H1 (cell line): ENCODE measurements around the gene TAF8. TPM values are rescaled to one million over a fixed set of nuclear protein-coding genes. Genes with fewer than 3 reads are reported as not detected.

ENCODE experiments used
- CTCF ChIA-PET: fragments of 300-600 bp; sonication (Branson Sonifier 250); formaldehyde crosslinking; loops from one replicate; lab custom pipeline; 2021; ENCODE audit not compliant: partially characterized antibody; lab: Charles Lee
- POLR2A ChIA-PET: fragments of 300-600 bp; sonication (Branson Sonifier 250); formaldehyde crosslinking; loops from one replicate; lab custom pipeline; 2021; ENCODE audit warnings: inconsistent platforms; ENCODE audit not compliant: partially characterized antibody; lab: Charles Lee
- DNase-seq, 2 experiments: peaks; one replicate each; pipeline versions ENCODE4 v3.0.0 to v3.0.0-alpha.2; 2010 to 2022; ENCODE audit warnings: low spot score in 2 of 2, low read depth in 1 of 2, mixed read lengths in 1 of 2
- FAIRE-seq: peaks from 2 replicates; lab custom pipeline; 2011; peaks lifted over from hg19 to GRCh38; lab: Jason Lieb, UNC
- H2AFZ ChIP-seq: 2 replicates; pipeline ENCODE4 v1.8.1; 2012; ENCODE audit warnings: low read length, inconsistent platforms
- H2AK5ac ChIP-seq: 2 replicates; pipeline ENCODE4 v1.6.1; 2013; ENCODE audit warnings: low read depth, low read length
- H2BK120ac ChIP-seq: replicated peaks from 2 replicates; pipeline ENCODE3; 2013; ENCODE audit warnings: low read depth, low read length, inconsistent platforms
- H2BK12ac ChIP-seq: 2 replicates; pipeline ENCODE4 v1.6.1; 2013; ENCODE audit warnings: low read depth, low read length
- H2BK15ac ChIP-seq: 2 replicates; pipeline ENCODE4 v1.6.1; 2013; ENCODE audit warnings: low read length
- H2BK20ac ChIP-seq: 2 replicates; pipeline ENCODE4 v1.6.1; 2013; ENCODE audit warnings: low read length
- H2BK5ac ChIP-seq: 2 replicates; pipeline ENCODE4 v1.6.1; 2013; ENCODE audit warnings: low read depth, low read length
- H3K14ac ChIP-seq: 2 replicates; pipeline ENCODE4 v1.6.1; 2013; ENCODE audit warnings: inconsistent platforms; ENCODE audit not compliant: insufficient read length
- H3K18ac ChIP-seq: 2 replicates; pipeline ENCODE4 v1.6.1; 2013; ENCODE audit warnings: low read length; ENCODE audit errors: extremely low read depth
- H3K23ac ChIP-seq: 2 replicates; pipeline ENCODE4 v1.6.1; 2013; ENCODE audit warnings: inconsistent platforms; ENCODE audit not compliant: insufficient read length
- H3K23me2 ChIP-seq: 2 replicates; pipeline ENCODE4 v1.6.1; 2013; ENCODE audit warnings: low read depth, low read length
- H3K27ac ChIP-seq: 2 replicates; pipeline ENCODE4 v1.6.1; 2011; ENCODE audit warnings: low read depth, low read length, inconsistent platforms
- H3K27me3 ChIP-seq, 4 experiments: replicated peaks in 1 of 4; 1 replicate in 1 of 4; 2 replicates in 3 of 4; pipeline versions ENCODE4 v1.6.1 to v1.8.1; 2011 to 2013; ENCODE audit warnings: low read length in 3 of 4, mild to moderate bottlenecking in 3 of 4, inconsistent platforms in 2 of 4, mixed read lengths in 2 of 4, moderate library complexity in 1 of 4; ENCODE audit not compliant: control insufficient read depth in 3 of 4, insufficient read depth in 3 of 4; ENCODE audit errors: extremely low read depth in 1 of 4
- H3K36me3 ChIP-seq, 4 experiments: 2 replicates each; pipeline versions ENCODE4 v1.6.1 to v1.8.1; 2011 to 2013; ENCODE audit warnings: mild to moderate bottlenecking in 4 of 4, low read length in 3 of 4, moderate library complexity in 2 of 4, control low read depth in 1 of 4, inconsistent platforms in 1 of 4; ENCODE audit not compliant: insufficient read depth in 4 of 4, control insufficient read depth in 2 of 4
- H3K4ac ChIP-seq: replicated peaks from 2 replicates; pipeline ENCODE3; 2013; ENCODE audit warnings: low read length, low read depth, mixed read lengths, inconsistent platforms; ENCODE audit not compliant: insufficient read length
- H3K4me1 ChIP-seq, 4 experiments: replicated peaks in 1 of 4; 1 replicate in 1 of 4; 2 replicates in 3 of 4; pipeline versions ENCODE4 v1.6.1 to v1.8.1; 2011 to 2013; ENCODE audit warnings: low read length in 3 of 4, inconsistent platforms in 2 of 4, mixed read lengths in 1 of 4; ENCODE audit not compliant: insufficient read depth in 4 of 4, control insufficient read depth in 3 of 4
- H3K4me2 ChIP-seq, 2 experiments: 2 replicates each; pipeline versions ENCODE4 v1.6.1 to v1.8.1; 2011 to 2013; ENCODE audit warnings: low read depth in 2 of 2, low read length in 2 of 2, control low read depth in 1 of 2, inconsistent platforms in 1 of 2, mild to moderate bottlenecking in 1 of 2; ENCODE audit not compliant: insufficient read depth in 1 of 2
- H3K4me3 ChIP-seq, 4 experiments: fragments of 200-600, 300-600 bp in 1 of 4; sonication (generic), shearing (Covaris generic), sonication (Bioruptor Twin) in 1 of 4; 2 replicates each; pipeline versions ENCODE4 v1.5.1 to v1.8.1; 2011 to 2016; ENCODE audit warnings: low read length in 4 of 4, low read depth in 3 of 4, control low read depth in 2 of 4, inconsistent platforms in 2 of 4, mild to moderate bottlenecking in 2 of 4, mixed read lengths in 1 of 4, moderate library complexity in 1 of 4; ENCODE audit not compliant: insufficient read depth in 2 of 4; ENCODE audit errors: extremely low read depth in 1 of 4
- H3K56ac ChIP-seq: replicated peaks from 2 replicates; pipeline ENCODE3; 2013; ENCODE audit warnings: low read depth, mild to moderate bottlenecking, mixed read lengths, low read length, inconsistent platforms; ENCODE audit not compliant: insufficient read length
- H3K79me1 ChIP-seq: 2 replicates; pipeline ENCODE4 v1.6.1; 2013; ENCODE audit warnings: low read depth, low read length, control low read depth
- H3K79me2 ChIP-seq, 2 experiments: 2 replicates each; pipeline versions ENCODE4 v1.6.1 to v1.8.1; 2012 to 2013; ENCODE audit warnings: low read length in 2 of 2, mild to moderate bottlenecking in 2 of 2, inconsistent platforms in 1 of 2; ENCODE audit not compliant: insufficient read depth in 2 of 2, control insufficient read depth in 1 of 2
- H3K9ac ChIP-seq, 4 experiments: replicated peaks in 1 of 4; 1 replicate in 1 of 4; 2 replicates in 3 of 4; pipeline versions ENCODE4 v1.6.1 to v1.8.1; 2011 to 2013; ENCODE audit warnings: low read depth in 3 of 4, low read length in 3 of 4, control low read depth in 2 of 4, mild to moderate bottlenecking in 2 of 4, moderate library complexity in 2 of 4, inconsistent platforms in 1 of 4; ENCODE audit errors: extremely low read depth in 1 of 4
- H3K9me3 ChIP-seq, 2 experiments: 2 replicates each; pipeline versions ENCODE4 v1.6.1 to v1.8.1; 2012 to 2013; ENCODE audit warnings: mild to moderate bottlenecking in 2 of 2, moderate library complexity in 2 of 2, control low read depth in 1 of 2, inconsistent platforms in 1 of 2, low read depth in 1 of 2, low read length in 1 of 2, mixed read lengths in 1 of 2; ENCODE audit not compliant: insufficient read depth in 2 of 2
- H4K20me1 ChIP-seq, 2 experiments: replicated peaks in 1 of 2; 2 replicates each; pipeline versions ENCODE3 to v1.8.1; 2011 to 2013; ENCODE audit warnings: inconsistent platforms in 2 of 2, low read length in 2 of 2, mild to moderate bottlenecking in 1 of 2; ENCODE audit not compliant: insufficient read depth in 2 of 2, control insufficient read depth in 1 of 2
- H4K5ac ChIP-seq: 2 replicates; pipeline ENCODE4 v1.6.1; 2013; ENCODE audit warnings: low read length, low read depth, mixed read lengths, inconsistent platforms; ENCODE audit not compliant: insufficient read length
- H4K8ac ChIP-seq: 2 replicates; pipeline ENCODE4 v1.8.0; 2013; ENCODE audit warnings: mild to moderate bottlenecking, moderate library complexity, low read length, inconsistent platforms; ENCODE audit not compliant: insufficient read depth; ENCODE audit errors: extremely low read depth
- H4K91ac ChIP-seq: replicated peaks from 2 replicates; pipeline ENCODE3; 2013; ENCODE audit warnings: low read length, mixed read lengths, inconsistent platforms; ENCODE audit not compliant: insufficient read length
- ASH2L ChIP-seq: fragments of 200-600, 300-600 bp; sonication (generic); IDR thresholded peaks from one replicate; pipeline ENCODE4 v1.7.1; 2017; ENCODE audit warnings: low read length
- BRCA1 ChIP-seq: IDR thresholded peaks from 2 replicates; pipeline ENCODE4 v1.6.1; 2012; ENCODE audit warnings: low read depth, low read length, improper control_type of control experiment
- CREB1 ChIP-seq: IDR thresholded peaks from 2 replicates; pipeline ENCODE4 v1.6.1; 2012; ENCODE audit warnings: inconsistent platforms
- EP300 ChIP-seq, 2 experiments: IDR thresholded peaks; 1 replicate in 1 of 2; 2 replicates in 1 of 2; pipeline ENCODE4 v1.6.1; 2011 to 2012; ENCODE audit warnings: low read depth in 2 of 2, low read length in 2 of 2, mild to moderate bottlenecking in 2 of 2, borderline replicate concordance in 1 of 2, inconsistent platforms in 1 of 2, moderate library complexity in 1 of 2
- MAFK ChIP-seq: IDR thresholded peaks from 2 replicates; pipeline ENCODE4 v1.6.1; 2012; ENCODE audit warnings: low read depth, mild to moderate bottlenecking, improper control_type of control experiment, low read length
- PHF8 ChIP-seq: fragments of 200-600 bp; sonication (generic); conservative IDR thresholded peaks from 2 replicates; pipeline ENCODE4 v1.7.1; 2012; ENCODE audit warnings: low read depth, mild to moderate bottlenecking, inconsistent platforms, low read length, moderate library complexity
- POLR2AphosphoS5 ChIP-seq: IDR thresholded peaks from 2 replicates; pipeline ENCODE4 v1.6.1; 2011; ENCODE audit warnings: low read depth, low read length
- RAD21 ChIP-seq, 2 experiments: IDR thresholded peaks in 1 of 2; conservative IDR thresholded peaks in 1 of 2; 2 replicates each; pipeline ENCODE4 v1.6.1; 2011; ENCODE audit warnings: low read depth in 2 of 2, low read length in 2 of 2, improper control_type of control experiment in 1 of 2, inconsistent platforms in 1 of 2, mild to moderate bottlenecking in 1 of 2, moderate library complexity in 1 of 2
- SAP30 ChIP-seq: fragments of 300-600 bp; sonication (generic); IDR thresholded peaks from 2 replicates; pipeline ENCODE4 v1.7.1; 2012; ENCODE audit warnings: low read length, moderate library complexity, mild to moderate bottlenecking, inconsistent platforms; ENCODE audit not compliant: insufficient read depth, insufficient replicate concordance
- TAF1 ChIP-seq: IDR thresholded peaks from 2 replicates; pipeline ENCODE4 v1.6.1; 2011; ENCODE audit warnings: mild to moderate bottlenecking, low read depth, low read length
- WGBS, 2 experiments: shearing (Covaris generic) in 1 of 2; methylation state at CpG; one replicate each; pipeline versions ENCODE4 v1.1.6 to v1.1.7; 2013 to 2015; ENCODE audit warnings: low lambda C conversion rate in 2 of 2, mixed read lengths in 2 of 2, inconsistent platforms in 1 of 2, low coverage in 1 of 2, missing lambda C conversion rate in 1 of 2; ENCODE audit not compliant: insufficient replicate concordance in 2 of 2, insufficient coverage in 1 of 2, insufficient read length in 1 of 2; ENCODE audit errors: extremely low coverage in 1 of 2, missing lambda C conversion rate in 1 of 2; 5-methylcytosine and 5-hydroxymethylcytosine counted together
- polyA plus RNA-seq, 7 experiments: library from polyadenylated mRNA; depleted of rRNA in 3 of 7; stranded (reverse) in 5 of 7; unstranded in 2 of 7; fragments of >200 nt in 5 of 7; fragments of 200-250 nt in 2 of 7; gene quantifications; 1 replicate in 5 of 7; 2 replicates in 1 of 7; 4 replicates in 1 of 7; pipeline versions ENCODE4 v1.2.1 to v1.2.3, GENCODE V29; 2011 to 2013; ENCODE audit warnings: missing spikeins in 2 of 7, mixed read lengths in 2 of 7
- total RNA-seq: library from RNA; stranded (reverse); fragmentation: NEBNext Ultra II Directional; extraction: Animal tissue kit (Norgen Biotek cat#: 25700); gene quantifications from 2 replicates; pipeline ENCODE4 v1.2.1, GENCODE V29; 2021

Gene TAF8
- total and polyA plus RNA-seq, 2 of the 8 experiments (the other 6 are each of a cell fraction or from before 2014, with no cell fraction given), result 32.2 to 34.0 TPM

GRCh38 chr6:42026540-42026939 is 23.8 kb upstream of the TAF8 start:
- Histone ChIP-seq H2BK12ac (no peak overlapping the region), H2BK120ac (no peak overlapping the region), H3K9ac (no peak overlapping the region), H3K56ac (no peak overlapping the region), H2BK5ac (no peak overlapping the region), H4K20me1 (no peaks in the 10 kb centered on the region), H4K91ac (no peak overlapping the region), H3K4me3 (no peak overlapping the region), H2AK5ac (no peak overlapping the region), H3K4ac (no peak overlapping the region), H3K4me1 (peaks cover 10 to 16% (median 13%) of the 10 kb centered on the region in 4 experiments), H3K23ac (no peak overlapping the region), H4K5ac (no peak overlapping the region), H2BK15ac (peak overlapping the region; percentile 72; the same call in 1 of the 2 replicates), H3K4me2 (no peak overlapping the region), H3K14ac (no peak overlapping the region), H2AFZ (no peak overlapping the region), H2BK20ac (no peak overlapping the region), H3K79me1 (no peaks in the 10 kb centered on the region), H3K36me3 (no peaks in the 10 kb centered on the region), H3K23me2 (no peaks in the 10 kb centered on the region), H3K79me2 (no peaks in the 10 kb centered on the region), H3K27ac (no peak overlapping the region), H3K18ac (no peak overlapping the region), H3K27me3 (peaks cover 0 to 2% (median 0%) of the 10 kb centered on the region in 4 experiments; a peak in 1 of 7 replicates), H3K9me3 (no peaks in the 10 kb centered on the region), H4K8ac (no peak overlapping the region)
- TF ChIP-seq TAF1, result no peak
- TF ChIP-seq RAD21 (IDR thresholded peaks at IDR 0.05 in 1 of 2, conservative IDR thresholded peaks at IDR 0.05 in 1 of 2; ENCODE audit: low read depth in 2 of 2, low read length in 2 of 2), result no peak
- no peak for TF ChIP-seq PHF8
- no peak for TF ChIP-seq CREB1
- TF ChIP-seq MAFK, result no peak
- no peak for TF ChIP-seq POLR2AphosphoS5
- TF ChIP-seq EP300 (IDR thresholded peaks at IDR 0.05; ENCODE audit: borderline replicate concordance in 1 of 2, low read depth in 2 of 2, low read length in 2 of 2), result no peak
- TF ChIP-seq BRCA1, result no peak
- TF ChIP-seq ASH2L, result no peak
- TF ChIP-seq SAP30, result no peak
- CTCF ChIA-PET, result interaction anchor here (0.7 to 2.5 kb wide), 3 partner anchors 17 to 233 kb away, joined by 3 to 8 read pairs (median 6); no protein-coding TSS in a partner anchor
- POLR2A ChIA-PET, result interaction anchor here (0.9 to 1.6 kb wide), 4 partner anchors 9 to 105 kb away, joined by 3 to 5 read pairs (median 4); partner anchors contain the start of genes BYSL and MED20
- FAIRE-seq (no peak), DNase-seq (no peak)
- WGBS, 2 experiments, result 85% methylated on average over 4 of the region's 4 CpGs; no CpG with 5 or more reads in 1 of the 2 experiments
